Measurements from ENCODE around the gene SCGB1A1. TPM values are rescaled to one million over a fixed set of nuclear protein-coding genes. Genes with fewer than 3 reads are reported as not detected.

SCGB1A1 gene
- total and polyA plus RNA-seq, 2 of the 13 experiments (the other 11 are each of a cell fraction or from before 2014, with no cell fraction given) = not detected

DNA sequence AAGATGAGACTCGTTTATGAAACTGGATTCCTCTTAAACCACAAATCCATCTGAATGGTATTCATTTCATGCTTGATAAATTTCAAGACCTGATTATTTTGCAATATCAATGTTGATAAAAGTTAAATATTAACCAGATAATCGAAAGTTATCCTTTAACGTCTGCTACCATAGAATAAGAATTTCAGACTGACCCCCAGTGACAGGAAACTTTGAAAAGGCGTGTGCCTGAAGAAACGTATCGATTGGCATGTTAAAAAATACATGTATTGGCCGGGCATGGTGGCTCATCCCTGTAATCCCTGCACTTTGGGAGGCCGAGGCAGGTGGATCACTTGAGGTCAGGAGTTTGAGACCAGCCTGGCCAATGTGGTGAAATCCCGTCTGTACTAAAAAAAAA is 13.9 kb downstream of the SCGB1A1 start (continued):
- TF ChIP-seq, protein P1, sequence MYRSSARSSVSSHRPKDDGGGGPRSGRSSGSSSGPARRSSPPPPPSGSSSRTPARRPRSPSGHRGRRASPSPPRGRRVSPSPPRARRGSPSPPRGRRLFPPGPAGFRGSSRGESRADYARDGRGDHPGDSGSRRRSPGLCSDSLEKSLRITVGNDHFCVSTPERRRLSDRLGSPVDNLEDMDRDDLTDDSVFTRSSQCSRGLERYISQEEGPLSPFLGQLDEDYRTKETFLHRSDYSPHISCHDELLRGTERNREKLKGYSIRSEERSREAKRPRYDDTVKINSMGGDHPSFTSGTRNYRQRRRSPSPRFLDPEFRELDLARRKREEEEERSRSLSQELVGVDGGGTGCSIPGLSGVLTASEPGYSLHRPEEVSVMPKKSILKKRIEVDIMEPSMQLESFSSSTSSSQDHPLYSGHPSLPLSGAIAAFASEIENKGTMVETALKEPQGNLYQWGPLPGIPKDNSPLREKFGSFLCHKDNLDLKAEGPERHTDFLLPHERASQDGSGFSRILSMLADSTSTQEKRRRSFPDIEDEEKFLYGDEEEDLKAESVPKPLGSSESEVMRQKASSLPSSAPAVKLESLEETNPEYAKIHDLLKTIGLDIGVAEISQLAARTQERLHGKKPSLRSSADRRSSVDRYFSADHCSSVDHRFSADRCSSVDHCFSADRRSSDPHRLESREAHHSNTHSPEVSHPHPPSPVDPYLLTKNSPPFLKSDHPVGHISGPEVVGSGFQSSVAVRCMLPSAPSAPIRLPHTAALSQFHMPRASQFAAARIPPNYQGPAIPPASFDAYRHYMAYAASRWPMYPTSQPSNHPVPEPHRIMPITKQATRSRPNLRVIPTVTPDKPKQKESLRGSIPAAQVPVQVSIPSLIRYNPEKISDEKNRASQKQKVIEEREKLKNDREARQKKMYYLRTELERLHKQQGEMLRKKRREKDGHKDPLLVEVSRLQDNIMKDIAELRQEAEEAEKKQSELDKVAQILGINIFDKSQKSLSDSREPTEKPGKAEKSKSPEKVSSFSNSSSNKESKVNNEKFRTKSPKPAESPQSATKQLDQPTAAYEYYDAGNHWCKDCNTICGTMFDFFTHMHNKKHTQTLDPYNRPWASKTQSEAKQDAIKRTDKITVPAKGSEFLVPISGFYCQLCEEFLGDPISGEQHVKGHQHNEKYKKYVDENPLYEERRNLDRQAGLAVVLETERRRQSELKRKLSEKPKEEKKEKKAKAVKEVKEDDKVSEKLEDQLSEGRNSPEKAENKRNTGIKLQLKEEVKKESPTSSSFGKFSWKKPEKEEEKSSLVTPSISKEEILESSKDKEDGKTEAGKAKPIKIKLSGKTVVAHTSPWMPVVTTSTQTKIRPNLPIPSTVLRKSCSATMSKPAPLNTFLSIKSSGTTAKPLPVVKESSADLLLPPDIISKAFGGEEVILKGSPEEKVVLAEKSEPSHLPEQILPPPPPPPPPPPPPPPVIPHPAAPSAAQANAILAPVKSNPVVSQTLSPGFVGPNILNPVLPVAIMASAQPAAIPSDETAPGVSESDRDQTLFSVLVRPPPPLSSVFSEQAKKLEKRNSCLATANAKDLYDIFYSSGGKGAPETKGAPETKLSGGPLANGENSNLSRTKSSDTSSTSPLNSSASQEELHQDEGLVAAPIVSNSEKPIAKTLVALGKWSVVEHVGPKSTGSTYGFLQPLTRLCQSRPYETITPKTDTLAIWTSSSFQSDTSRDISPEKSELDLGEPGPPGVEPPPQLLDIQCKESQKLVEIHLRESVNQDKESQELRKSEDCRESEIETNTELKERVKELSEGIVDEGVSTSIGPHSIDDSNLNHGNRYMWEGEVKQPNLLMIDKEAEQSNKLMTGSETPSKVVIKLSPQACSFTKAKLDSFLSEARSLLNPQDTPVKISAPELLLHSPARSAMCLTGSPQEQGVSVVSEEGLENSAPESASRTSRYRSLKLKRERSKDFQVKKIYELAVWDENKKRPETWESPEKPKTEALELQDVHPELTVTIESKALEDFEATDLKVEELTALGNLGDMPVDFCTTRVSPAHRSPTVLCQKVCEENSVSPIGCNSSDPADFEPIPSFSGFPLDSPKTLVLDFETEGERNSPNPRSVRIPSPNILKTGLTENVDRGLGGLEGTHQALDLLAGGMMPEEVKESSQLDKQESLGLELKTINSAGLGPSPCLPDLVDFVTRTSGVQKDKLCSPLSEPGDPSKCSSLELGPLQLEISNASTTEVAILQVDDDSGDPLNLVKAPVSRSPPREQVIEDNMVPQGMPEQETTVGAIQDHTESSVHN (CRISPR knock-in tag; IDR thresholded peaks at IDR 0.05) = no peak
- no peak for TF ChIP-seq CCAR2 (optimal IDR thresholded peaks at IDR 0.05; ENCODE audit: low read depth, low read length)
- no peak for TF ChIP-seq ATF7 (IDR thresholded peaks at IDR 0.05)
- no peak for TF ChIP-seq ATF7 (CRISPR knock-in tag; IDR thresholded peaks at IDR 0.05)
- TF ChIP-seq NFIB (CRISPR knock-in tag; IDR thresholded peaks at IDR 0.05; ENCODE audit: borderline replicate concordance) = no peak
- 0 out of 2 replicates have a peak, but pooled peaks have one; percentile 25 for TF ChIP-seq FOXK1 (CRISPR knock-in tag; IDR thresholded peaks at IDR 0.05; ENCODE audit: borderline replicate concordance, low read depth)
- peak; percentile 64 for TF ChIP-seq HDAC2 (CRISPR knock-in tag; IDR thresholded peaks at IDR 0.05)
- TF ChIP-seq ZNF644 (CRISPR knock-in tag; IDR thresholded peaks at IDR 0.05; ENCODE audit: low read depth) = 0 out of 2 replicates have a peak, but pooled peaks have one; percentile 24
- TF ChIP-seq, protein P2, sequence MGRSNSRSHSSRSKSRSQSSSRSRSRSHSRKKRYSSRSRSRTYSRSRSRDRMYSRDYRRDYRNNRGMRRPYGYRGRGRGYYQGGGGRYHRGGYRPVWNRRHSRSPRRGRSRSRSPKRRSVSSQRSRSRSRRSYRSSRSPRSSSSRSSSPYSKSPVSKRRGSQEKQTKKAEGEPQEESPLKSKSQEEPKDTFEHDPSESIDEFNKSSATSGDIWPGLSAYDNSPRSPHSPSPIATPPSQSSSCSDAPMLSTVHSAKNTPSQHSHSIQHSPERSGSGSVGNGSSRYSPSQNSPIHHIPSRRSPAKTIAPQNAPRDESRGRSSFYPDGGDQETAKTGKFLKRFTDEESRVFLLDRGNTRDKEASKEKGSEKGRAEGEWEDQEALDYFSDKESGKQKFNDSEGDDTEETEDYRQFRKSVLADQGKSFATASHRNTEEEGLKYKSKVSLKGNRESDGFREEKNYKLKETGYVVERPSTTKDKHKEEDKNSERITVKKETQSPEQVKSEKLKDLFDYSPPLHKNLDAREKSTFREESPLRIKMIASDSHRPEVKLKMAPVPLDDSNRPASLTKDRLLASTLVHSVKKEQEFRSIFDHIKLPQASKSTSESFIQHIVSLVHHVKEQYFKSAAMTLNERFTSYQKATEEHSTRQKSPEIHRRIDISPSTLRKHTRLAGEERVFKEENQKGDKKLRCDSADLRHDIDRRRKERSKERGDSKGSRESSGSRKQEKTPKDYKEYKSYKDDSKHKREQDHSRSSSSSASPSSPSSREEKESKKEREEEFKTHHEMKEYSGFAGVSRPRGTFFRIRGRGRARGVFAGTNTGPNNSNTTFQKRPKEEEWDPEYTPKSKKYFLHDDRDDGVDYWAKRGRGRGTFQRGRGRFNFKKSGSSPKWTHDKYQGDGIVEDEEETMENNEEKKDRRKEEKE (IDR thresholded peaks at IDR 0.05) = no peak
- peak; percentile 51; the same call in 1 of the 2 replicates for TF ChIP-seq NR2F2 (IDR thresholded peaks at IDR 0.05; ENCODE audit: borderline replicate concordance, low read depth)
- TF ChIP-seq, protein P3, sequence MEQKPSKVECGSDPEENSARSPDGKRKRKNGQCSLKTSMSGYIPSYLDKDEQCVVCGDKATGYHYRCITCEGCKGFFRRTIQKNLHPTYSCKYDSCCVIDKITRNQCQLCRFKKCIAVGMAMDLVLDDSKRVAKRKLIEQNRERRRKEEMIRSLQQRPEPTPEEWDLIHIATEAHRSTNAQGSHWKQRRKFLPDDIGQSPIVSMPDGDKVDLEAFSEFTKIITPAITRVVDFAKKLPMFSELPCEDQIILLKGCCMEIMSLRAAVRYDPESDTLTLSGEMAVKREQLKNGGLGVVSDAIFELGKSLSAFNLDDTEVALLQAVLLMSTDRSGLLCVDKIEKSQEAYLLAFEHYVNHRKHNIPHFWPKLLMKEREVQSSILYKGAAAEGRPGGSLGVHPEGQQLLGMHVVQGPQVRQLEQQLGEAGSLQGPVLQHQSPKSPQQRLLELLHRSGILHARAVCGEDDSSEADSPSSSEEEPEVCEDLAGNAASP (CRISPR knock-in tag; IDR thresholded peaks at IDR 0.05; ENCODE audit: borderline replicate concordance) = peak; percentile 56; the same call in 1 of the 2 replicates
- 0 out of 2 replicates have a peak, but pooled peaks have one; percentile 39 for TF ChIP-seq NCOA2 (CRISPR knock-in tag; IDR thresholded peaks at IDR 0.05)
- TF ChIP-seq SP2 (CRISPR knock-in tag; IDR thresholded peaks at IDR 0.05) = no peak
- TF ChIP-seq NPAS2 (CRISPR knock-in tag; IDR thresholded peaks at IDR 0.05; ENCODE audit: borderline replicate concordance) = no peak
- TF ChIP-seq KDM4B (CRISPR knock-in tag; IDR thresholded peaks at IDR 0.05) = no peak
- TF ChIP-seq ZNF34 (CRISPR knock-in tag; IDR thresholded peaks at IDR 0.05; ENCODE audit: borderline replicate concordance) = no peak
- TF ChIP-seq SMC3 (IDR thresholded peaks at IDR 0.05; ENCODE audit: low read length) = no peak
- TF ChIP-seq ZNF143 (CRISPR knock-in tag; IDR thresholded peaks at IDR 0.05) = no peak
- TF ChIP-seq MXD4 (CRISPR knock-in tag; IDR thresholded peaks at IDR 0.05) = no peak
- TF ChIP-seq MIXL1 (CRISPR knock-in tag; IDR thresholded peaks at IDR 0.05) = no peak
- TF ChIP-seq ZNF773 (CRISPR knock-in tag; IDR thresholded peaks at IDR 0.05; ENCODE audit: borderline replicate concordance) = no peak
